HEK293T (cell line): ENCODE data around the gene TTC38.

Source experiments
- ELF4 ChIP-seq: fragments of 450-650 bp; IDR thresholded peaks from 2 replicates; pipeline ENCODE4 v1.6.1; 2017; ENCODE audit warnings: antibody characterized with exemption
- FOXK2 ChIP-seq: fragments of 450-650 bp; IDR thresholded peaks from 2 replicates; pipeline ENCODE4 v1.6.1; 2016; ENCODE audit warnings: mild to moderate bottlenecking
- FOXM1 ChIP-seq: fragments of 450-650 bp; IDR thresholded peaks from 2 replicates; pipeline ENCODE4 v1.6.1; 2017; ENCODE audit warnings: mild to moderate bottlenecking, borderline replicate concordance
- HDGF ChIP-seq: fragments of 450-650 bp; IDR thresholded peaks from 2 replicates; pipeline ENCODE4 v1.6.1; 2017; ENCODE audit warnings: antibody characterized with exemption, borderline replicate concordance
- SP1 ChIP-seq: fragments of 450-650 bp; IDR thresholded peaks from 2 replicates; pipeline ENCODE4 v1.6.1; 2017
- SUZ12 ChIP-seq: fragments of 450-650 bp; IDR thresholded peaks from 2 replicates; pipeline ENCODE4 v1.6.1; 2016; ENCODE audit warnings: mild to moderate bottlenecking
- TARDBP ChIP-seq: fragments of 450-650 bp; IDR thresholded peaks from 2 replicates; pipeline ENCODE4 v1.6.1; 2016
- TF ChIP-seq, protein P1 (sequence below): fragments of 450-650 bp; IDR thresholded peaks from 2 replicates; pipeline ENCODE4 v1.6.1; 2016

DNA sequence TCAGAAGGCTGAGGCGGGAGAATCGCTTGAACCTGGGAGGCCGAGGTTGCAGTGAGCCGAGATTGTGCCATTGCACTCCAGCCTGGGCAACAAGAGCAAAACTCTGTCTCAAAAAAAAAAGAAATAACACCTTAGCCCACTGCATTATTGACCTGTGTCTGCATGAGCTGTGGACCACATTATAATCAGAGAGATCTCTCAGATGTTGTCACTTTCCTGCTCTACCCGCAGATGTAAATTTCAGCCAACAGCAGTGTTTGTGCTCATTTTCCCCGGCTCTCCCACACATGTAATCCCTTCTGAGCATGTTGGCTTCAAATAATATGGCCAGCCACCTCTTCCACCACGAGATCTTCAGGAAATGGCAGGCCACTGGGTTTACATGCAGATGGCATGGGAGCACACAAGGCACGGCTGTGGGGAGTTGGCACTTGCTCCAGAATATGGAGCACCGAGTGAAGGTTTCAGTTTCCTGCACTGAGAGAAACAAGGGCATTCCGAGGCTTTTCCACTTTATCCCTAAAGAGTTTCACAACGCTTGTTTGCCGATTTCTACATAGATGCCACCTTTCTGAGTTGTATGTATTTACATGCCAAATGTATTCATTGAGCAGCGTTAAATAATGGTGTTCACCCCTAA, 37.4 kb upstream of the TTC38 start:
- TF ChIP-seq TARDBP: no peak
- no peak for TF ChIP-seq SUZ12
- TF ChIP-seq FOXM1: no peak
- TF ChIP-seq, protein P1, sequence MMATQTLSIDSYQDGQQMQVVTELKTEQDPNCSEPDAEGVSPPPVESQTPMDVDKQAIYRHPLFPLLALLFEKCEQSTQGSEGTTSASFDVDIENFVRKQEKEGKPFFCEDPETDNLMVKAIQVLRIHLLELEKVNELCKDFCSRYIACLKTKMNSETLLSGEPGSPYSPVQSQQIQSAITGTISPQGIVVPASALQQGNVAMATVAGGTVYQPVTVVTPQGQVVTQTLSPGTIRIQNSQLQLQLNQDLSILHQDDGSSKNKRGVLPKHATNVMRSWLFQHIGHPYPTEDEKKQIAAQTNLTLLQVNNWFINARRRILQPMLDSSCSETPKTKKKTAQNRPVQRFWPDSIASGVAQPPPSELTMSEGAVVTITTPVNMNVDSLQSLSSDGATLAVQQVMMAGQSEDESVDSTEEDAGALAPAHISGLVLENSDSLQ: no peak
- TF ChIP-seq FOXK2: no peak
- TF ChIP-seq SP1: no peak
- TF ChIP-seq HDGF: no peak
- TF ChIP-seq ELF4: no peak
